CD14-positive monocyte (primary cell): Measurements from ENCODE around the gene RTN4IP1. TPM values are rescaled to one million over a fixed set of nuclear protein-coding genes. Genes with fewer than 3 reads are reported as not detected.

ENCODE experiments used
- DNase-seq, 3 donors: peaks; one replicate each; pipeline ENCODE4 v3.0.0-alpha.2; 2011 to 2022
- H2AFZ ChIP-seq: 2 replicates; pipeline ENCODE4 v1.6.0; 2012; ENCODE audit warnings: mild to moderate bottlenecking, low read depth, low read length, inconsistent platforms; ENCODE audit not compliant: insufficient read depth, poor library complexity, severe bottlenecking
- H3K27ac ChIP-seq, 2 donors: 1 replicate in 1 of 2; 2 replicates in 1 of 2; pipeline ENCODE4 v1.5.1; 2012 to 2013; ENCODE audit warnings: low read length in 2 of 2, control low read depth in 1 of 2, inconsistent platforms in 1 of 2, low read depth in 1 of 2, mild to moderate bottlenecking in 1 of 2
- H3K27me3 ChIP-seq, 2 donors: one replicate each; pipeline versions ENCODE4 v1.6.0 to v1.6.1; 2011 to 2013; ENCODE audit warnings: low read length in 2 of 2; ENCODE audit not compliant: control insufficient read depth in 2 of 2, insufficient read depth in 2 of 2
- H3K36me3 ChIP-seq, 2 donors: replicated peaks in 1 of 2; 1 replicate in 1 of 2; 2 replicates in 1 of 2; pipeline versions ENCODE4 v1.5.1 to v1.6.1; 2012 to 2013; ENCODE audit warnings: low read length in 2 of 2, control low read depth in 1 of 2, inconsistent platforms in 1 of 2, mild to moderate bottlenecking in 1 of 2; ENCODE audit not compliant: insufficient read depth in 2 of 2, control insufficient read depth in 1 of 2
- H3K4me1 ChIP-seq, 2 donors: 1 replicate in 1 of 2; 2 replicates in 1 of 2; pipeline versions ENCODE4 v1.5.1 to v1.6.1; 2012 to 2013; ENCODE audit warnings: low read length in 2 of 2, control low read depth in 1 of 2, inconsistent platforms in 1 of 2, mild to moderate bottlenecking in 1 of 2, moderate library complexity in 1 of 2; ENCODE audit not compliant: insufficient read depth in 2 of 2, control insufficient read depth in 1 of 2
- H3K4me2 ChIP-seq: replicated peaks from 2 replicates; pipeline ENCODE3; 2012; ENCODE audit warnings: low read length, moderate library complexity, mild to moderate bottlenecking; ENCODE audit not compliant: poor library complexity, severe bottlenecking; ENCODE audit errors: extremely low read depth
- H3K4me3 ChIP-seq, 3 experiments: fragments of 200-600 bp in 1 of 3; sonication (generic) in 1 of 3; replicated peaks in 1 of 3; 1 replicate in 2 of 3; 2 replicates in 1 of 3; pipeline ENCODE4 v1.5.1; 2011 to 2013; ENCODE audit warnings: low read length in 3 of 3, mild to moderate bottlenecking in 3 of 3, control low read depth in 2 of 3, low read depth in 2 of 3, inconsistent platforms in 1 of 3, moderate library complexity in 1 of 3
- H3K79me2 ChIP-seq: 2 replicates; pipeline ENCODE4 v1.6.0; 2012; ENCODE audit warnings: mild to moderate bottlenecking, control low read depth, inconsistent platforms, low read length, moderate library complexity; ENCODE audit not compliant: insufficient read depth
- H3K9ac ChIP-seq: 2 replicates; pipeline ENCODE4 v1.6.0; 2017; ENCODE audit warnings: low read length, mild to moderate bottlenecking; ENCODE audit not compliant: insufficient read depth, poor library complexity, severe bottlenecking
- H3K9me3 ChIP-seq, 2 donors: replicated peaks in 1 of 2; 1 replicate in 1 of 2; 2 replicates in 1 of 2; pipeline versions ENCODE4 v1.5.1 to v1.6.1; 2012 to 2013; ENCODE audit warnings: low read length in 2 of 2, control low read depth in 1 of 2; ENCODE audit not compliant: control insufficient read depth in 1 of 2, insufficient read depth in 1 of 2
- H4K20me1 ChIP-seq: 2 replicates; pipeline ENCODE4 v1.6.0; 2012; ENCODE audit warnings: mild to moderate bottlenecking, low read length, control low read depth, moderate library complexity; ENCODE audit not compliant: insufficient read depth
- H3K27ac Mint-ChIP-seq, 7 donors: one replicate each; pipeline ENCODE4 v1.8.0; 2020; ENCODE audit warnings: mild to moderate bottlenecking in 7 of 7, mixed read lengths in 7 of 7, moderate library complexity in 6 of 7, inconsistent platforms in 2 of 7
- H3K27me3 Mint-ChIP-seq, 3 donors: one replicate each; pipeline ENCODE4 v1.8.0; 2021 to 2022; ENCODE audit warnings: low read depth in 3 of 3, mild to moderate bottlenecking in 3 of 3, mixed read lengths in 3 of 3, moderate library complexity in 3 of 3, inconsistent platforms in 1 of 3
- H3K36me3 Mint-ChIP-seq, 2 donors: one replicate each; pipeline ENCODE4 v1.8.0; 2020; ENCODE audit warnings: mixed read lengths in 2 of 2, inconsistent platforms in 1 of 2, mild to moderate bottlenecking in 1 of 2
- H3K4me1 Mint-ChIP-seq: one replicate; pipeline ENCODE4 v1.8.0; 2020; ENCODE audit warnings: mild to moderate bottlenecking, mixed read lengths
- H3K4me3 Mint-ChIP-seq, 2 donors: one replicate each; pipeline ENCODE4 v1.8.0; 2020; ENCODE audit warnings: mild to moderate bottlenecking in 2 of 2, mixed read lengths in 2 of 2, moderate library complexity in 1 of 2
- H3K9me3 Mint-ChIP-seq, 7 donors: one replicate each; pipeline ENCODE4 v1.8.0; 2020 to 2022; ENCODE audit warnings: mixed read lengths in 7 of 7, mild to moderate bottlenecking in 6 of 7, moderate library complexity in 6 of 7, inconsistent platforms in 2 of 7
- CTCF ChIP-seq: fragments of 200-600 bp; IDR thresholded peaks from one replicate; pipeline ENCODE4 v1.8.0; 2022; ENCODE audit warnings: antibody characterized with exemption, mild to moderate bottlenecking
- WGBS: methylation state at CpG from one replicate; pipeline ENCODE4 v1.1.5; 2013; ENCODE audit warnings: missing lambda C conversion rate; ENCODE audit not compliant: insufficient coverage; 5-methylcytosine and 5-hydroxymethylcytosine counted together
- intact Hi-C, 2 donors: fragments of 100-400 bp; cut with micrococcal nuclease; formaldehyde crosslinking; loops; one replicate each; pipeline versions ENCODE4 v1.15.0 to v1.15.1; 2023
- polyA plus RNA-seq, 3 donors: library from polyadenylated mRNA; depleted of rRNA in 1 of 3; unstranded in 2 of 3; stranded (reverse) in 1 of 3; fragments of 300-500 nt in 2 of 3; fragments of >200 nt in 1 of 3; fragmentation: Illumina TruSeq in 2 of 3; gene quantifications; 1 replicate in 2 of 3; 2 replicates in 1 of 3; pipeline ENCODE4 v1.2.3, GENCODE V29; 2012 to 2021

The RTN4IP1 gene
- polyA plus RNA-seq, 3 donors = 3.5 to 6.7 (median 4.5) TPM

- Histone ChIP-seq H3K27me3 (no peaks in the 10 kb centered on the region), H4K20me1 (no peaks in the 10 kb centered on the region), H3K4me1 (peaks cover 26 to 41% of the 10 kb centered on the region in 2 donors), H3K9me3 (no peaks in the 10 kb centered on the region), H3K79me2 (peaks cover 100% of the 10 kb centered on the region), H3K36me3 (peaks cover 73 to 81% of the 10 kb centered on the region in 2 donors), H2AFZ (no peak overlapping the region), H3K4me3 (no peak overlapping the region), H3K4me2 (no peak overlapping the region), H3K27ac (peak overlapping the region in 1 of 2 donors; percentile 44), H3K9ac (no peak overlapping the region)
- no peak for TF ChIP-seq CTCF
- DNase-seq = peak in 2 of 3 donors; percentile 44 to 61
- no peaks in the 10 kb centered on the region for H3K9me3 Mint-ChIP-seq
- H3K36me3 Mint-ChIP-seq = peaks cover 60 to 73% of the 10 kb centered on the region in 2 donors
- H3K27me3 Mint-ChIP-seq = no peaks in the 10 kb centered on the region
- H3K4me1 Mint-ChIP-seq = peaks cover 43% of the 10 kb centered on the region
- peak overlapping the region in 6 of 7 donors; percentile 58 to 87 (median 75) for H3K27ac Mint-ChIP-seq
- H3K4me3 Mint-ChIP-seq = no peak overlapping the region
- intact Hi-C loops = no loop called here
- WGBS = no CpG with 5 or more reads among the region's 3 CpGs
These were observed 101.3 kb downstream of the RTN4IP1 start for GRCh38 chr6:106527979-106528378.

DNA sequence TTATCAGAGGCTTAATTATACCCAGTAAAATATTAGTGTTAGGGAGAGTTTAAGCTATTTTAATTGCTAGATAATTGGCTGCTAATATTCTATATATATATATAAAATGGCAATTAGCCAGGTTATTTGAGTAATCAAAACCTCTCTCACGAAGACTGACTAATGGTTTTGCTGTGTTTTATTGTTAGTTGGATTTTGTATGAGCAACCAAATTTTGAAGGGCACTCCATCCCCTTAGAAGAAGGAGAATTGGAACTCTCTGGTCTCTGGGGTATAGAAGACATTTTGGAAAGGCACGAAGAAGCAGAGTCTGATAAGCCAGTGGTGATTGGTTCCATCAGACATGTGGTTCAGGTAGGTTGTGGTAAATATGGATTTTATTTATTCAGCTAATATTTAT is 102.2 kb downstream of the RTN4IP1 start:
- Histone ChIP-seq H4K20me1 (no peaks in the 10 kb centered on the region), H3K9ac (no peak overlapping the region), H3K79me2 (peaks cover 100% of the 10 kb centered on the region), H2AFZ (no peak overlapping the region), H3K4me3 (no peak overlapping the region), H3K36me3 (peaks cover 69 to 73% of the 10 kb centered on the region in 2 donors), H3K9me3 (no peaks in the 10 kb centered on the region), H3K27me3 (no peaks in the 10 kb centered on the region), H3K4me1 (peaks cover 32 to 45% of the 10 kb centered on the region in 2 donors), H3K27ac (peak overlapping the region in 1 of 2 donors; percentile 44), H3K4me2 (no peak overlapping the region)
- Mint-ChIP-seq H3K27ac (peak overlapping the region in 3 of 7 donors; percentile 27 to 73 (median 50)), H3K36me3 (peaks cover 54 to 68% of the 10 kb centered on the region in 2 donors), H3K27me3 (no peaks in the 10 kb centered on the region), H3K4me1 (peaks cover 42% of the 10 kb centered on the region), H3K9me3 (no peaks in the 10 kb centered on the region), H3K4me3 (no peak overlapping the region)
- no peak for DNase-seq
- WGBS = no CpG with 5 or more reads among the region's 2 CpGs
- intact Hi-C loops = no loop called here
- TF ChIP-seq CTCF = no peak
